ENCODE measurements around the gene MCRIP2. TPM values are rescaled to one million over a fixed set of nuclear protein-coding genes. Genes with fewer than 3 reads are reported as not detected.
"Not testable (repeated sequence)": the region's sequence is repeated elsewhere in the genome, so short reads cannot be mapped to it uniquely, and the experiment has no call there.

The MCRIP2 gene
- total and polyA plus RNA-seq, 4 donors, result 10.4 to 28.9 (median 18.8) TPM

DNA sequence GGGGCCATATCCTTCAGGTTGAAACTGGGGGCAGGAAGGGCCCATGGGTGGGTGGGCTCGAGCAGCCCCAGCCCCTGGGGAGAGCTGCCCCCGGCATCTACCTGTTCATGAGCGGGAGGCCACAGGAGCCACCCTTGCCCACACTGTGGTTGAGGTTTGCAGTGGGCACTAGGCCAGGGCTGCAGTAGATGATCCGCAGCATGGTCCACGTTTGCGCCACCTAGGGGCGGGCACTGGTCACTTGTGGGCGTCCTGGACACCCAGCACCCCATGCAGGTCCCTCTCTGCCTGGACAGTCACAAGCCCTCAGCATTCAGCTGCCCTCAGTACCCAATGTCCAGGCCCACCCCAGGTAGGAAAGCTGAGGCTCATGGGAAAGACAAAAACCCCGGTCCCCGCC is 44.3 kb downstream of the MCRIP2 start:
- Histone ChIP-seq H3K9me3 (ENCODE audit: control insufficient read depth, low read length) (no peaks in the 10 kb centered on the region), H3K4me1 (ENCODE audit: control insufficient read depth in 1 of 2, insufficient read depth in 2 of 2, low read length in 2 of 2) (no peaks in the 10 kb centered on the region), H3K27me3 (ENCODE audit: control insufficient read depth in 1 of 2, insufficient read depth in 2 of 2, low read length in 1 of 2) (no peaks in the 10 kb centered on the region), H3K4me3 (ENCODE audit: low read length in 2 of 2) (no peak overlapping the region), H3K27ac (ENCODE audit: low read depth in 1 of 2, low read length in 2 of 2) (no peak overlapping the region), H3K36me3 (ENCODE audit: control insufficient read depth in 1 of 2, insufficient read depth in 2 of 2, low read length in 1 of 2) (peaks cover 0 to 5% of the 10 kb centered on the region in 2 donors)
- DNase-seq, result peak in 1 of 2 donors; percentile 67
- WGBS, 2 donors, result 66 to 70% methylated on average over 10 of the region's 10 CpGs
- intact Hi-C loops (cut with DNase I), result no loop called here
- ATAC-seq (ENCODE audit: low FRiP score), result no peak

GRCh38 chr16:686459-687260 is 45.0 kb downstream of the MCRIP2 start:
- 94 to 95% methylated on average over 49 to 51 of the region's 51 CpGs for WGBS, 2 donors
- no peaks in the 10 kb centered on the region for H3K4me1 ChIP-seq (ENCODE audit: control insufficient read depth in 1 of 2, insufficient read depth in 2 of 2, low read length in 2 of 2)

GRCh38 chr16:687499-687898 is 45.9 kb downstream of the MCRIP2 start:
- H3K27me3 ChIP-seq (ENCODE audit: control insufficient read depth in 1 of 2, insufficient read depth in 2 of 2, low read length in 1 of 2), result no peaks in the 10 kb centered on the region
- intact Hi-C loops (cut with DNase I), result no loop called here
- H3K27ac ChIP-seq (ENCODE audit: low read depth in 1 of 2, low read length in 2 of 2), result no peak overlapping the region
- no peak overlapping the region for H3K4me3 ChIP-seq (ENCODE audit: low read length in 2 of 2)
- WGBS, 2 donors, result 90 to 92% methylated on average over 19 of the region's 19 CpGs
- H3K4me1 ChIP-seq (ENCODE audit: control insufficient read depth in 1 of 2, insufficient read depth in 2 of 2, low read length in 2 of 2), result no peaks in the 10 kb centered on the region
- H3K9me3 ChIP-seq (ENCODE audit: control insufficient read depth, low read length), result no peaks in the 10 kb centered on the region
- no peaks in the 10 kb centered on the region for H3K36me3 ChIP-seq (ENCODE audit: control insufficient read depth in 1 of 2, insufficient read depth in 2 of 2, low read length in 1 of 2)
- DNase-seq, result no peak
- no peak for ATAC-seq (ENCODE audit: low FRiP score)

More at GRCh38 chr16:686459-687260, 45.0 kb downstream of the MCRIP2 start:
- Histone ChIP-seq H3K4me3 (ENCODE audit: low read length in 2 of 2) (no peak overlapping the region), H3K27me3 (ENCODE audit: control insufficient read depth in 1 of 2, insufficient read depth in 2 of 2, low read length in 1 of 2) (no peaks in the 10 kb centered on the region), H3K36me3 (ENCODE audit: control insufficient read depth in 1 of 2, insufficient read depth in 2 of 2, low read length in 1 of 2) (peaks cover 0 to 5% of the 10 kb centered on the region in 2 donors), H3K27ac (ENCODE audit: low read depth in 1 of 2, low read length in 2 of 2) (no peak overlapping the region), H3K9me3 (ENCODE audit: control insufficient read depth, low read length) (no peaks in the 10 kb centered on the region)
- intact Hi-C loops (cut with DNase I), result no loop called here
- no peak for DNase-seq
- ATAC-seq (ENCODE audit: low FRiP score), result no peak

DNA sequence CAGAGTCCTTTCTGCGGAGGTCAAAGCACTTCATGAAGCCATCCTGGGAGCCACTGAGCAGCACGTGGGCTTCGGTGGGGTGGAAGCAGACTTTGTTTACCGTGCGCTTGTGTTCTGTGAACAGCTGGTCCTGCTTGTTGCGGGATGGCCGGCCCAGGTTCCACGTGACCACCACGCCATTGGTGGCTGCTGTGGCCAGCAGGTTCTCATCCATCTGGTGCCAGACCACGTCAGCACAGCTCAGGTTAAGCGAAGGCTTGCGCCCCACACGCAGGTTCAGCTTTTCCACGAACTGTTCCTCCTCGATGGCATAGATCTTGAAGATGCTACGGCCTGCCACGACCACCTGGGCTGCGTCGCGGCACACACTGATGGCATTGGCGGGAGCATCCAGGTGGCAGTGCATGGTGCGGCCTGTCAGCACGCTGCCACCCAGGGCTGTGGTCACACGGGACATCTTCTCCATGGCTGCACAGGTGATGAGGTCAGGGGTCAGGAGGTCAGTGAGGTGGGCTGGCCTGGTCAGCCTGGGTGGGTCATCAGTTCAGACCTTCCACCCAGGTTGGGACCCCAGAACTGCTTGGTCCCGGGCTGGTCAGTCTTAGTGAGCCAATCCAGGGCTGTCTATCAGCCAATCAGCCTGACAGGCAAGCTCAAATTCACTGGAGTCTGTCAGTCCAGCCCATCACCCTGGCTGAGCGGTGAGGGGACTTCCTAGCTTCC is 47.7 kb downstream of the MCRIP2 start:
- Histone ChIP-seq H3K36me3 (ENCODE audit: control insufficient read depth in 1 of 2, insufficient read depth in 2 of 2, low read length in 1 of 2) (no peaks in the 10 kb centered on the region), H3K27me3 (ENCODE audit: control insufficient read depth in 1 of 2, insufficient read depth in 2 of 2, low read length in 1 of 2) (no peaks in the 10 kb centered on the region), H3K27ac (ENCODE audit: low read depth in 1 of 2, low read length in 2 of 2) (no peak overlapping the region), H3K4me1 (ENCODE audit: control insufficient read depth in 1 of 2, insufficient read depth in 2 of 2, low read length in 2 of 2) (no peaks in the 10 kb centered on the region), H3K9me3 (ENCODE audit: control insufficient read depth, low read length) (no peaks in the 10 kb centered on the region), H3K4me3 (ENCODE audit: low read length in 2 of 2) (peak overlapping the region in 1 of 2 donors; percentile 71)
- ATAC-seq (ENCODE audit: low FRiP score) (no peak), DNase-seq (no peak)
- WGBS, 2 donors, result 83% methylated on average over 26 of the region's 26 CpGs
- intact Hi-C loops (cut with DNase I), result no loop called here

- intact Hi-C loops (cut with DNase I); H3K36me3 ChIP-seq (ENCODE audit: control insufficient read depth in 1 of 2, insufficient read depth in 2 of 2, low read length in 1 of 2); ATAC-seq (ENCODE audit: low FRiP score); H3K4me3 ChIP-seq (ENCODE audit: low read length in 2 of 2); H3K27me3 ChIP-seq (ENCODE audit: control insufficient read depth in 1 of 2, insufficient read depth in 2 of 2, low read length in 1 of 2); H3K9me3 ChIP-seq (ENCODE audit: control insufficient read depth, low read length); DNase-seq; H3K27ac ChIP-seq (ENCODE audit: low read depth in 1 of 2, low read length in 2 of 2); H3K4me1 ChIP-seq (ENCODE audit: control insufficient read depth in 1 of 2, insufficient read depth in 2 of 2, low read length in 2 of 2): not testable (repeated sequence)
- 82 to 85% methylated on average over 16 of the region's 16 CpGs for WGBS, 2 donors
These were observed 49.6 kb downstream of the MCRIP2 start for GRCh38 chr16:691242-691641.

GRCh38 chr16:692356-693108 is 50.9 kb downstream of the MCRIP2 start:
- Histone ChIP-seq H3K36me3 (ENCODE audit: control insufficient read depth in 1 of 2, insufficient read depth in 2 of 2, low read length in 1 of 2) (no peaks in the 10 kb centered on the region), H3K9me3 (ENCODE audit: control insufficient read depth, low read length) (no peaks in the 10 kb centered on the region), H3K4me1 (ENCODE audit: control insufficient read depth in 1 of 2, insufficient read depth in 2 of 2, low read length in 2 of 2) (no peaks in the 10 kb centered on the region), H3K27ac (ENCODE audit: low read depth in 1 of 2, low read length in 2 of 2) (no peak overlapping the region), H3K4me3 (ENCODE audit: low read length in 2 of 2) (no peak overlapping the region), H3K27me3 (ENCODE audit: control insufficient read depth in 1 of 2, insufficient read depth in 2 of 2, low read length in 1 of 2) (peaks cover 0 to 2% of the 10 kb centered on the region in 2 donors)
- DNase-seq (no peak), ATAC-seq (ENCODE audit: low FRiP score) (no peak)
- 65 to 67% methylated on average over 10 of the region's 10 CpGs for WGBS, 2 donors
- intact Hi-C loops (cut with DNase I), result no loop called here

- ATAC-seq (ENCODE audit: low FRiP score), result no peak
- intact Hi-C loops (cut with DNase I), result no loop called here
- 30 to 36% methylated on average over 22 of the region's 22 CpGs for WGBS, 2 donors
- Histone ChIP-seq H3K4me1 (ENCODE audit: control insufficient read depth in 1 of 2, insufficient read depth in 2 of 2, low read length in 2 of 2) (no peaks in the 10 kb centered on the region), H3K27ac (ENCODE audit: low read depth in 1 of 2, low read length in 2 of 2) (no peak overlapping the region), H3K4me3 (ENCODE audit: low read length in 2 of 2) (no peak overlapping the region), H3K36me3 (ENCODE audit: control insufficient read depth in 1 of 2, insufficient read depth in 2 of 2, low read length in 1 of 2) (no peaks in the 10 kb centered on the region), H3K9me3 (ENCODE audit: control insufficient read depth, low read length) (no peaks in the 10 kb centered on the region), H3K27me3 (ENCODE audit: control insufficient read depth in 1 of 2, insufficient read depth in 2 of 2, low read length in 1 of 2) (peaks cover 0 to 2% of the 10 kb centered on the region in 2 donors)
- no peak for DNase-seq
These were observed 51.7 kb downstream of the MCRIP2 start for GRCh38 chr16:693364-693763.

GRCh38 chr16:693766-694165 is 52.1 kb downstream of the MCRIP2 start:
- no peak overlapping the region for H3K4me3 ChIP-seq (ENCODE audit: low read length in 2 of 2)
- intact Hi-C loops (cut with DNase I), result no loop called here
- peaks cover 0 to 2% of the 10 kb centered on the region in 2 donors for H3K27me3 ChIP-seq (ENCODE audit: control insufficient read depth in 1 of 2, insufficient read depth in 2 of 2, low read length in 1 of 2)
- DNase-seq, result no peak
- H3K4me1 ChIP-seq (ENCODE audit: control insufficient read depth in 1 of 2, insufficient read depth in 2 of 2, low read length in 2 of 2), result no peaks in the 10 kb centered on the region
- no peak overlapping the region for H3K27ac ChIP-seq (ENCODE audit: low read depth in 1 of 2, low read length in 2 of 2)
- WGBS, 2 donors, result 3% methylated on average over 19 to 37 of the region's 37 CpGs
- no peaks in the 10 kb centered on the region for H3K9me3 ChIP-seq (ENCODE audit: control insufficient read depth, low read length)
- H3K36me3 ChIP-seq (ENCODE audit: control insufficient read depth in 1 of 2, insufficient read depth in 2 of 2, low read length in 1 of 2), result no peaks in the 10 kb centered on the region
- no peak for ATAC-seq (ENCODE audit: low FRiP score)

Measured in aorta (tissue), 5 donors.